GM04504 (cell line): ENCODE data around the gene CRLF1.

Experiments
- DNase-seq: peaks from one replicate; pipeline ENCODE4 v3.0.0-alpha.2; 2012; ENCODE audit warnings: low read depth

CRLF1 gene

DNA sequence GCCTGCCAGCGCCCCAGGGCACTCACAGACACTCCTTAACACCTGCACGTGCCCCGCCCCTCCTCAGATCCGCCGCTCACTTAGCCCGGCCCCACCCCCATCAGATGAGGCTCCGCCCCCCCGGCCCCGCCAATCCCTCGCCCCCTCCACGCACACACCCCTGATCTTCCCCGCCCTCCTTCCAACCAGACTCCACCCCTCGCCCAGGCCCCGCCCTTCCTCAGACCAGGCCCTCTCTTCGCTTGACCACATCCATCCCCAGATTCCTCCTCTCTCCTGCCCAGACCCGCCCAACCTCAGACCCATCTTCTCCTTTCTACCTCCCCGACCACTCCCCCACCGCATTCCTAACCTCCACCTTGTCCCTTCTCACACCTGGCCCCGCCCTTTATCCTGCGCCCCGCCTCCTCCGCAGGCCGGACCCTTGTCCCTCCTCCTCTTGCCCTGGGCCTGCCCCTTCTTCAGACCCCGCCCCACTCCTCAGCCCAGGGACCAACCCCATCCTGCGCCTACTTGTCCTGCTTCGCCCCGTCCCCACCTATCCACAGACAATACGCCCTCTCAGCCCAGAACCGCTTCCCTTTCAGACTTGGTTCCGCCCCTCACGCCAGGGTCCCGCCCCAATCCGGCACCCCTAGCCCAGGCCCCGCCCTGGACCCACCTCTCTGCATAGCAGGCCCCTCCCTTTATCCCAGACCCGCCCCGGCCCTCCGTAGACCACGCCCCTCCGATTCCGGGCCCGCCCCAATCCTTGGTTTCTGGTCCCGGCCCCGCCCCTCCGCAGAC is 29.8 kb upstream of the CRLF1 start:
- peak; percentile 87 for DNase-seq

GRCh38 chr19:18635831-18636182 is 29.2 kb upstream of the CRLF1 start:
- no peak for DNase-seq

GRCh38 chr19:18634612-18635297 is 28.2 kb upstream of the CRLF1 start:
- no peak for DNase-seq

- DNase-seq = no peak
Observed at GRCh38 chr19:18633321-18633720, 26.7 kb upstream of the CRLF1 start.

- no peak for DNase-seq
Observed at GRCh38 chr19:18629166-18630088, 22.8 kb upstream of the CRLF1 start.

GRCh38 chr19:18626906-18627305 is 20.3 kb upstream of the CRLF1 start:
- no peak for DNase-seq

DNA sequence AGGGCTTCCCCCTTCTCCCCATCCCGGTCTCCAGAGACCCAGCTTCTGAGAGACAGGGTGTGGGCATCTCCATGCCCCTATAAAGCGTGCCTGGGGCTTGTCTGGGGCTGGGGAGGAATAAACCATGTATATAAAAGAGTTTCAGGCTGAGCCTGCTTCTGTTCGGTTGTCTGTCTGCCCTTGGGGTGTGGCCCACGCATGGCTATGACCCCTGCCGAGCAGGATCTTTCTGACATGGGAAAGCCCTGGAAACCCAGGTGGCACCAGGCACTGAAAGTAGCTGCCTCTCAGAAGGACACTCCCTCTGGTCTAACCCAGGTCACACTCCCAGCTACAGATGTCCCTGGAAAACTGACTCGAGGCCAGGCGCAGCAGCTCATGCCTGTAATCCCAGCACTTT is 14.3 kb upstream of the CRLF1 start:
- DNase-seq = no peak

- no peak for DNase-seq
Observed at GRCh38 chr19:18620311-18620710, 13.7 kb upstream of the CRLF1 start.

DNA sequence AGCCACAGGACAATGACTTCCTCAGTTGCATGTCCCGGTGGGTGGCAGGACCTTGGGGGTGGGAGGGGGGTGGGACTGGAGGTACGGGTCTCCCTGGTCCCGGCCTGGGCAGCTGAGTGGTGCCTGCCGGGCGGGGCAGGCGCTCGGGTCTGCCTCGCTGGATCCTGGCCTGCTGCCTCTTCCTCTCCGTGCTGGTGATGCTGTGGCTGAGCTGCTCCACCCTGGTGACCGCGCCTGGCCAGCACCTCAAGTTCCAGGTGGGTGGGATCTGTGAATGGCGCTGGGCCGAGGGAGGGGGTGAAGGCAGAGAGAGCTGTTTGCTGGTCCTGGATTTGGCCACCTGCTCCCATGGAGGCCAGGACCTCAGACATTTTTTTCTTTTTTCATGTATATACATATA is 11.6 kb upstream of the CRLF1 start:
- no peak for DNase-seq

- DNase-seq = no peak
Observed at GRCh38 chr19:18617562-18617961, 11.0 kb upstream of the CRLF1 start.

GRCh38 chr19:18616023-18616422 is 9.4 kb upstream of the CRLF1 start:
- no peak for DNase-seq

DNA sequence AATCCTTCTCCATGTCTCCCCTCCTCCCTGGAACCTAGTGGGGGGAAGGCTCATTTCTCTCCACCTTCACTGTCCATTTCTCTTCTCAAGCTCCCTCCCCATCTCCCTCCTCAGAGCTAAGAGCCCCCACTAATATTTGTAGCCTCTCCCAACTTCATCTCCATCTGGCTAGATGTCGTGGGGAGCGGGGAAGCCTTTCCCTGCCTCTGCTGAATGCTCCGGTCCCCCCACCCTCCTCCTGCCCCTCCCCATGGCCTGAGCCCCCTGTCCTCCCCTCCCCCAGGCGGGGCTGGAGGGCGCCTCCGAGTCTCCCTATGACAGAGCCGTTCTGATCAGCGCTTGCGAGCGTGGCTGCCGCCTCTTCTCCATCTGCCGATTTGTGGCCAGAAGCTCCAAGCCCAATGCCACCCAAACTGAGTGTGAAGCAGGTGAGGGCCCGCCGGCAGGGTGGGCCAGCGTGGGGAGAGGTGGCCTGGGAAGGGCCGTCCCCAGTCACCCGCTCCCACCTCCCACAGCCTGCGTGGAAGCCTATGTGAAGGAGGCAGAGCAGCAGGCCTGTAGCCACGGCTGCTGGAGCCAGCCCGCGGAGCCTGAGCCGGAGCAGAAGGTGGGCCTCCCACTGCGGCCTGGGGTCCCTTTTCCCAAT is 7.1 kb upstream of the CRLF1 start:
- DNase-seq = no peak

- no peak for DNase-seq
Observed at GRCh38 chr19:18612772-18613588, 6.4 kb upstream of the CRLF1 start, which contains the start of gene TMEM59L. Gene TMEM59L, plus strand, starts transcription at chr19:18612870. Its CDS starts 89 bp downstream, at chr19:18612959.

- DNase-seq = no peak
Observed at GRCh38 chr19:18612051-18612771, 5.6 kb upstream of the CRLF1 start.

DNA sequence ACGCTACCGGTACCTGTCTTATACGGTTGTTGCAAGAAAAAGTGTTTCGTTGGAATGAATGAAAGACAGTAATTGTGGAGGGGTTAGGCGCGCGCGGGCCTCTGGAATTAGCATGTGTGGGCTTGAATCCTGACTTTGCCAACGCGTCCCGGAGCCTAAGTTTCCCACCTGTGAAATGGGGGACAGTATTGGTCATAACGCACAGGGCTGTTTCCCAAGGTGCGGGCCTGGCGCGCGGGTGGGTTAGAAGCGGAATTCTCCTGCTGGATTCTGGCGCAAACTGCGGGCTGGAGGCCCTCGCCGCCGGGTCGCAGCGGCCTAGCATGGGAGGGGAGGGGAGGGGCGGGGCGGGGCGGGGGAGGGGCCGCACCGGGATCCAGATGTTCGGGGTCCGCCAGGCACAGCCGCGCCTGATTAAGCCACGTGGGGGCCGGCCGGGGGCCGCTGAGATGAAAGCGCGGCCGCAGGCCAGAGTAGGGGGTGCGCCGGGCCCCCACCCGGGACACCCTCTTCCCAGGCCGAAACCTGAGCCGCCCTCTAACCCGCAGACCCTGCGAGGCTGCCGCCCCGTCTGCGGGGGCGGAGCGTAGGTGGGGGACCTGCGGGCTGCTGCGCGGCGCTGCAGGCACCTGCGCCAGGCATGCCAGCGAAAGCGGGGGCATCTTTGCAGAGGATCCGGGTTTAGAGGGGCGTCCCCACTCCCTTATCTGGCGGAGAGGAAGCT is 4.9 kb upstream of the CRLF1 start:
- DNase-seq = no peak

- no peak for DNase-seq
Observed at GRCh38 chr19:18610556-18611326, 4.1 kb upstream of the CRLF1 start.

- no peak for DNase-seq
Observed at GRCh38 chr19:18610245-18610555, 3.6 kb upstream of the CRLF1 start.

DNA sequence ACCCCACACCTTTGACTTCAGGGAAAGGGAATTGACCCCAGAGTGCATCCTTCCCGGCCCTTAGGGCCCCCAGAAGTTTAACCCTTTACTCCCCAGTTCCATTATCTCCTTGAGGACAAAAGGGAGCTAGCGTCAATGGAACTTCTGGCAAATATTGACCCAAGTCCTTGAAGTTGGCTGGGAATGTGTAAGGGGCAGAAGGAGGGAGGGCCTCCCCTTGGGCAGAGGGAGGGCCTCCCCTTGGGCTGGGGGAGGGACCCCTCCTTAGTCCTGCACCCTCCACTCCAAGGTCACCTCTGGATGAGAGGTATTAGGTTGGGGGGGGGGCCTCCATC is 3.1 kb upstream of the CRLF1 start:
- DNase-seq = no peak
